Testis (tissue), 2 donors: ENCODE measurements around the gene KCNIP1.

Source experiments
- CTCF ChIP-seq, 3 experiments: fragments of 450-650 bp in 2 of 3; fragments of 200-600 bp in 1 of 3; sonication (generic) in 1 of 3; IDR thresholded peaks; one replicate each; pipeline ENCODE4 v1.5.1; 2016 to 2019; ENCODE audit warnings: antibody characterized with exemption in 3 of 3, mild to moderate bottlenecking in 2 of 3, moderate library complexity in 1 of 3
- POLR2A ChIP-seq: fragments of 450-650 bp; IDR thresholded peaks from one replicate; pipeline ENCODE4 v1.6.1; 2017; ENCODE audit warnings: antibody characterized with exemption, mild to moderate bottlenecking, moderate library complexity

GRCh38 chr5:170491479-170491878 is 12.3 kb upstream of the KCNIP1 start:
- peak in 1 of 3 experiments; percentile 6 for TF ChIP-seq CTCF (IDR thresholded peaks at IDR 0.05)
- no peak for TF ChIP-seq POLR2A
